Measurements from ENCODE around the gene SLFN11. TPM values are rescaled to one million over a fixed set of nuclear protein-coding genes. Genes with fewer than 3 reads are reported as not detected.

SLFN11 gene
- total and polyA plus RNA-seq, 9 of the 15 experiments (the other 6 are each of a cell fraction or from before 2014, with no cell fraction given) = 0.04 to 0.21 TPM; not detected in 7

- Histone ChIP-seq H4K20me1 (replicated peaks; ENCODE audit: control insufficient read depth, insufficient read depth, low read length) (no peaks in the 10 kb centered on the region), H3K9me1 (ENCODE audit: control insufficient read depth, insufficient read depth, low read length) (no peaks in the 10 kb centered on the region), H3K27me3 (ENCODE audit: control insufficient read depth in 2 of 2, insufficient read depth in 2 of 2, low read length in 2 of 2) (peaks cover 9 to 27% of the 10 kb centered on the region in 2 experiments; a peak in 4 of 5 replicates), H3K4me3 (no peak overlapping the region), H3K4me1 (replicated peaks in 1 of 2; ENCODE audit: control insufficient read depth in 2 of 2, insufficient read depth in 2 of 2, low read length in 2 of 2) (no peaks in the 10 kb centered on the region; a peak in 1 of 5 replicates), H3K79me2 (ENCODE audit: control insufficient read depth, insufficient read depth, low read length) (no peaks in the 10 kb centered on the region), H3K27ac (ENCODE audit: extremely low read depth, low read depth, low read length) (no peak overlapping the region), H2AFZ (ENCODE audit: low read depth, low read length) (no peak overlapping the region), H3K4me2 (ENCODE audit: insufficient read depth, low read length) (no peak overlapping the region), H3K9me3 (replicated peaks; ENCODE audit: control insufficient read depth, insufficient read depth, low read depth, low read length) (no peaks in the 10 kb centered on the region), H3K9ac (ENCODE audit: insufficient read depth in 1 of 2, low read depth in 2 of 2, low read length in 2 of 2) (no peak overlapping the region), H3K36me3 (ENCODE audit: control insufficient read depth, insufficient read depth, low read length) (no peaks in the 10 kb centered on the region)
- 11% methylated on average over 26 of the region's 40 CpGs for WGBS (ENCODE audit: insufficient coverage, low coverage, missing lambda C conversion rate)
- intact Hi-C loops (cut with micrococcal nuclease) (no loop called here), in situ Hi-C loops (cut with MboI) (no loop called here)
- ChIA-PET CTCF (ENCODE audit: low intra/inter-chr PET ratio) (no interaction called here), POLR2A (interaction anchor here (0.5 kb wide), 1 partner anchor 12 kb away, joined by 3 read pairs; no protein-coding TSS in a partner anchor)
- no peak; the same call in 2 of the 3 replicates for ATAC-seq
- DNase-seq (ENCODE audit: extremely low read depth in 1 of 4, low spot score in 3 of 4) = peak in 2 of 4 experiments; percentile 11 to 14
- BruUV-seq (replicated peaks) = no TSS peak
- no peak for FAIRE-seq
- peak; percentile 54 for TF ChIP-seq CEBPB (tag; IDR thresholded peaks at IDR 0.05)
- TF ChIP-seq TRIM28 (IDR thresholded peaks at IDR 0.05) = no peak
- TF ChIP-seq ZNF140 (CRISPR knock-in tag; IDR thresholded peaks at IDR 0.05) = no peak
- TF ChIP-seq MGA (IDR thresholded peaks at IDR 0.05) = no peak
- TF ChIP-seq ZNF740 (CRISPR knock-in tag; IDR thresholded peaks at IDR 0.05) = no peak
- no peak for TF ChIP-seq ZNF740 (tag; IDR thresholded peaks at IDR 0.05)
- TF ChIP-seq SMARCE1 (IDR thresholded peaks at IDR 0.05) = no peak
These were observed 27.3 kb downstream of the SLFN11 start for GRCh38 chr17:35345926-35346771.

All from K562 (cell line).